SIG-M5 (cell line): ENCODE measurements around the gene YIPF6.
"Not testable (repeated sequence)": the region's sequence is repeated elsewhere in the genome, so short reads cannot be mapped to it uniquely, and the experiment has no call there.

Experiments used
- DNase-seq: peaks from one replicate; lab custom pipeline; 2025; lab: John Stamatoyannopoulos, UW

Gene YIPF6, protein sequence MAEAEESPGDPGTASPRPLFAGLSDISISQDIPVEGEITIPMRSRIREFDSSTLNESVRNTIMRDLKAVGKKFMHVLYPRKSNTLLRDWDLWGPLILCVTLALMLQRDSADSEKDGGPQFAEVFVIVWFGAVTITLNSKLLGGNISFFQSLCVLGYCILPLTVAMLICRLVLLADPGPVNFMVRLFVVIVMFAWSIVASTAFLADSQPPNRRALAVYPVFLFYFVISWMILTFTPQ

DNA sequence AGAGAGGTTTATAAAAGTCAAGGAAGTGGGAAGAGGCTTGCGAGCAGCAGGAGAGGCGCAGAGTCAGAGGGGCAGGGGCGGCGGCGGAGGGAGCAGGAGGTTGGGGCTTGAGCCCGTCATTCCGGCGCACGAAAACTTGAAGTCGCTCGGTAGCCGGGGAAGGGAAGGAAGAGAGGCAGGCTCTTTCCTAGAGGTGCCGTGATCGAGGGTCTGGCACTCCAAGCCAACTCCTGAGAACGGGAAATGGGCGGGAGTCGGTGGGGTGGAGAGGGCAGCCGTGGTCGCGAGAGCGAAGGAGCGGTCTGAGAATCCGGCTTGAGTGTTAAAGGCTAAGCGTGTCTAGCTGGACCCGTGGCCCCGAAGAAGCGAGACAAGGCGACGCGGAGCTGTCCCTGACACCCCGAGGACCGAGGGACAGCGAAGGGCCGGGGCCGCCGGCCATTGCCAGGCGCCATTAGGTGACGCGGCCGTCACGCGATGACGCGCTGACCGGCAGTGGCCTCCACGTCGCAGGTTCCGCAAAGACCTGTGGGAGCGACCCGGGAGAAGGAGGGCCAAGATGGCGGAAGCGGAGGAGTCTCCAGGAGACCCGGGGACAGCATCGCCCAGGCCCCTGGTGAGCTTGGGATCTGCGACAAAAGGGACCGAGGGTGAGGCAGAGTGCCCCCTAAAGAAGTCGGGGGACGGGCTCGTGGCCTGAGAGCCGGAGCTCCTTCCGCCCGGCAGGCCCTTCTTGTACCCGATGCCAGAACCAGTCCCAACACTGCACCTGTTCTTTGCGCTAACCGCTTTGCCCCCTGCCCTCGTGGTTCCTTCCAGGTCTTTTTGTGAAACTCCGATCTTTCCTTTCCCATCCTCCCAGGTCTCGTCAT lies at the start of gene YIPF6:
Gene YIPF6 (plus strand): TSS at position 544 of the 872 bp plus-strand sequence. CDS start 16 bp downstream, at position 560.
- DNase-seq = no peak

DNA sequence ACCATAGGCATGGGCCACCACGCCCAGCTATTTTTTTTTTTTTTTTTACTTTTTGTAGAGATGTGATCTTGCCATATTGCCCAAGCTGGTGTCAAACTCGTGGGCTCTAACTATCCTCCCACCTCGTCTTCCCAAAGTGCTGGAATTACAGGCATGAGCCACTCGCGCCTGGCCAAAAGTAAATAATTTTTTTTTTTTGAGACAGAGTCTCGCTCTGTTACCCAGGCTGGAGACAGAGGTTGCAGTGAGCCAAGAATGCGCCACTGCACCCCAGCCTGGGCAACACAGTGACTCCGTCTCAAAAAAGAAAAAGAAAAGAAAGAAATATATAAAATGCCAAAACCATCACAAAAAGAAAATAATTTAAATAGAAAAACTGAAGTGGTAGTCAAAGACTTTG lies 47.1 kb upstream of the YIPF6 start:
- DNase-seq = no peak

DNA sequence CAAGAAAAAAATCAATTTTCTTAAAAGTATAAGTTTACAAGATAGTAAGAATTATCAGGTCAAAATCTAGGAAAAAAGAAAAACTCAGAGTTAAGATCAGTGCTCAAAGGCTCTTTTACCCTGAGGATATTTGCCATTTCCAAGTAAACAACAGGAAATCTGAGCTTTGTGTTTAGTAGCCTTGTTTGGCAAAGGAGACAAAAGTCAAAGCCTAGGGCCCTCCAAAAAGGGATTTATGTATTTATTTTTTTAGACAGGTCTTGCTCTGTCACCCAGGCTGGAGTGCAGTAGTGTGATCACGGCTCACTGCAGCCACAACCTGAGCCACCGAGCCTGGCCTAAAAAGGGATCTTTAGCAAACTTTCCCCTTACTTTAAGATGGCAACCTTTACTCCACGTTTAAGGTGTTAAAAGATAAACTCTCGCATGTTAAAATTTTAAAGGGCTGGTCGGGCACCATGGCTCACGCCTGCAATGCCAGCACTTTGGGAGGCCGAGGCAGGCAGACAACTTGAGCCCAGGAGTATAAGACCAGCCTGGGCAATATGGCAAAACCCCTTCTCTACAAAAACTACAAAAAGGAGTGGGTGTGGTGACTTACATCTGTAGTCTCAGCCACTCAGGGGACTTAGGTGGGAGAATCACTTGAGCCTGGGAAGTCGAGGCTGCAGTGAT lies 44.2 kb upstream of the YIPF6 start:
- no peak for DNase-seq

DNA sequence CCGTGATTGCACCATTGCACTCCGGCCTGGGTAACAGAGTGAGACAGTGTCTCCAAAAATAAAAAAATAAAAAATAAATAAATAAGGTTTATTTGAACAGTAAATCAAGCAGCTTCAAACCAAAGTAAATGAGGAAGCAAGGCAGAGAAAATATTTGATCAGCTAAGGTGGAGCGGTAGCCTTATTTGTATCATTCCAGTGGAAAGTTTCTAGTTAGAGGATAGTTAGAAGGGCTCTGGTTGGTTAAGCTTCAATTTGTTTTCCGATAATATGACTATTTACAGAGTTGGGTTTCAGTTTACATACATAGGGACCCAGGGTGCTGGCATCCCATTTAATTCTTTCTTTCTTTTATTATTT lies 43.7 kb upstream of the YIPF6 start:
- DNase-seq = no peak

DNA sequence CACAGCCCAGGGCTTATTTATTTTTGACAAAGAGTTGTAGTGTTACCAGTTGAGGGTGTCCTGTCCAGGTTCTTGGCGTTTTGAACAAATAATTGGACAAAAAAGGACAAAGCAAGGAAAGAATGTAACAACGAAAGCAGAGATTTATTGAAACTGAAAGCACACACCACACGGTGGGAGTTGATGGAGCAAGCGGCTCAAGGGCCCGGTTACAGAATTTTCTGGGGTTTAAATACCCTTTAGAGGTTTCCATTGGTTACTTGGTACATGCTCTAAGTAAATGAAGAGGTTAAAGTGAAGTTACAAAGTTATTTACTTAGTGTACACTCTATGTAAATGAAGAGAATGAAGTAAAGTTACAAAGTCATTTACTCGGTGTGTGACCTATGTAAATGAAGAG lies 37.8 kb upstream of the YIPF6 start:
- no peak for DNase-seq

DNA sequence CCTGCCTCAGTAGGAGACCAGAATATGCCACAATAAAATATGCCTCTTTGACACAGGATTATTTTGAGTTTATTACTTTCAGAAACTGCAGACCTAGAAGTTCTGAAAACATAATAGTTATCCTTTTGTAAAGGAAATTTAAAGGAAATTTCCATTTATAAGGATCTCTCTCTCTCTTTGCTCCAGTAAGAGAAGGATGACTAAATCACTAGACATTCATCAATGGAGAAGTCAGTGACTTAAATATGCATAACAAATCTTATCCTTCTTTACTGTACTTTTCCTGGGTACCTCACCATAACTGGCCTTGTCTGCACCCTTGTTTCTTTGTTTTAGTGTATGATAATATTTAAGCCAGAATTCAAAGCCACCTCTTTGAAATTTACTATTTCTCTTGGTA lies 37.3 kb upstream of the YIPF6 start:
- no peak for DNase-seq

DNA sequence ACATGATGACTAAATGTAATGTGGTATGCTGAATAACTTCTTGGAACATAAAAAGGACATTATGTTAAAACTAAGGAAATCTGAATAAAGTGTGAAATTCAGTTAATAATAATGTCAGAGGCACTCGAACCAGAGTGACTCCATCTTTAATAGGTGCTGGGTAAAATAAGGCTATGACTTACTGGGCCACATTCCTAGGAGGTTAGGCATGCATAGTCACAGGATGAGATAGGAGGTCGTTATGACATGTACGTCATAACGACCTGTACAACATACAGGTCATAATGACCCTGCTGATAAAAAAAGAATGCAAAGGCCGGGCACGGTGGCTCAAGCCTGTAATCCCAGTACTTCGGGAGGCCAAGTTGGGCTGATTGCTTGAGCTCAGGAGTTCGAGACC lies 36.7 kb upstream of the YIPF6 start:
- no peak for DNase-seq

DNA sequence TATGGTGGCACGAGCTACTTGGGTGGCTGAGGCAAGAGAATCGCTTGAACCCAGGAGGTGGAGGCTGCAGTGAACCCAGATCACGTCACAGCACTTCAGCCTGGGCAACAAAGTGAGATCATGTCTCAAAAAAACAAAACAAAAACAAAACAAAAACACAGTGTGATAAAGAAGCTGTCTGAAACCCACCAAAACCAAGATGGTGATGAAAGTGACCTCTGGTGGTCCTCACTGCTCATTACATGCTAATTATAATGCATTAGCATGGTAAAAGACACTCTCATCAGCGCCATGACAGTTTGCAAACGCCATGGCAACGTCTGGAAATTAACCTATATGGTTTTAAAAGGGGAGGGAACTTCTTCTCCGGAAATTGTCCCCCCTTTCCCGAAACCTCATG lies 36.2 kb upstream of the YIPF6 start:
- DNase-seq = no peak

DNA sequence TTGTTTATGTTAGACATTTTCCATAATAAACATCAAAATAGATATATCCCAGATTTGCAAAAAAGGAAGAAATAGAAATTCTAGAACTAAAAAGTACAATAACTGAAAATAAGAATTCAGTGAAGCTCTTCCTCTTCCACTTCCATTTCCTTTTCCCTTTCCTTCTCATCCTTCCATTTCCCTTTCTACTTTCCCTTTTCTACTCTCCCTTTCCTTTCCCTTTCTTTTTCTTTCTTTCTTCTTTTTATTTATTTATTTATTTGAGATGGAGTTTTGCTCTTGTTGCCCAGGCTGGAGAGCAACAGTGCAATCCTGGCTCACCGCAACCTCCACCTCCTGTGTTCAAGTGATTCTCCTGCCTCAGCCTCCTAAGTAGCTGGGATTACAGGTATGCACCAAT lies 35.0 kb upstream of the YIPF6 start:
- DNase-seq = no peak

DNA sequence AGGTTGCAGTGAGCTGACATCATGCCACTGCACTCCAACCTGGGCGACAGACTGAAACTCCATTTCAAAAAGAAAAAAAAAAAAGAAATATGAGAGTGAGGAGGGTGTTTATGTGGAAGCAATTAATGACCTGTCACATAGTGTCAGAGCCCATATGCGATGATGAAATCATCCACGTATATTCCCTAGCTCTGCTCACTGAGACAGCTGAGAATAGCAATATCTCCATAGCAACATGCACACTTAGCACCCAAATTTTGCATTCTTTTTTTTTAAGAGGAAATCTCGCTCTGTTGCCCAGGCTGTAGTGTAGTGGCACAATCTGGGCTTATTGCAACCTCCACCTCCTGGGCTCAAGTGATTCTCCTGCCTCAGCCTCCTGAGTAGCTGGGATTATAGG lies 34.1 kb upstream of the YIPF6 start:
- DNase-seq = no peak

DNA sequence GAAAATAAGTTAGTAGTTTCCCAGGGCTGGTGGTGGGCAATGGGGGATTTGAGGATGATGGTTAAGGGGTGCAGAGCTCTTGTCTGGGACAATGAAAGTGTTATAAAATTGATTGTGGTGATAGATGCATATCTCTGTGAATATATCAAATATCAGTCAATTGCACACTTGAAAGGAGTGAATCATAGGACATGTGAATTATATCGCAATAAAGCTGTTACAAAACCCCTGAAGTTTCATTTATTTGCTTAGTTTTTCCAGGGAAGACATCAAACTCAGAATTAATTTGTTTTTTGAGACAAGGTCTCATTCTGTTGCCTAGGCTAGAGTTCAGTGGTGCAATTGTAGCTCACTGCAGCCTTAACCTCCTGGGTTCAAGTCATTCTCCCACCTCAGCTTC lies 17.9 kb upstream of the YIPF6 start:
- DNase-seq = no peak

DNA sequence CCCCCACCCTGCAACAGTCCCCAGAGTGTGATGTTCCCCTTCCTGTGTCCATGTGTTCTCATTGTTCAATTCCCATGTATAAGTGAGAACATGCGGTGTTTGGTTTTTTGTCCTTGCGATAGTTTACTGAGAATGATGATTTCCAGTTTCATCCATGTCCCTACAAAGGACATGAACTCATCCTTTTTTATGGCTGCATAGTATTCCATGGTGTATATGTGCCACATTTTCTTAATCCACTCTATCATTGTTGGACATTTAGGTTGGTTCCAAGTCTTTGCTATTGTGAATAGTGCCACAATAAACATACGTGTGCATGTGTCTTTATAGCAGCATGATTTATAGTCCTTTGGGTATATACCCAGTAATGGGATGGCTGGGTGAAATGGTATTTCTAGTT lies 12.7 kb upstream of the YIPF6 start:
- not testable (repeated sequence) for DNase-seq

DNA sequence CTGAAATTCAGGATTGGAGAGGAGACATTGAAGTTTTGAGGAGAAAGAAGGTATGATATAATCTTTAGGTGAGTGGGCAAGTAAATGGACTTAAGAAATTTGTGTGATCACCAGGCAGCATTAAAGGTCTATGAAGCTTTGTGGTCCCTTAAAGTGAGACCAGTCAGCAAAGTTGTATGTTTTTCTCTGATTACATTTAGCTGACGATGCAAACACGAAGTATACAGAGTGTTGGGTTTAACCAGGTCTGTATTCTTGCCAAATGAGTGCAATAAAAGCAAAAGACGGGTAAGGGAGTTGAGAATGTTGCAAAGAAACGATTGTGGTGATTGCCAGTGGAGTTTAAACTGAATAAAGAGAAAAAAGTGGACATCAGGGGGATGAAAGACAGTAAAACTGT lies 11.6 kb upstream of the YIPF6 start:
- no peak for DNase-seq

DNA sequence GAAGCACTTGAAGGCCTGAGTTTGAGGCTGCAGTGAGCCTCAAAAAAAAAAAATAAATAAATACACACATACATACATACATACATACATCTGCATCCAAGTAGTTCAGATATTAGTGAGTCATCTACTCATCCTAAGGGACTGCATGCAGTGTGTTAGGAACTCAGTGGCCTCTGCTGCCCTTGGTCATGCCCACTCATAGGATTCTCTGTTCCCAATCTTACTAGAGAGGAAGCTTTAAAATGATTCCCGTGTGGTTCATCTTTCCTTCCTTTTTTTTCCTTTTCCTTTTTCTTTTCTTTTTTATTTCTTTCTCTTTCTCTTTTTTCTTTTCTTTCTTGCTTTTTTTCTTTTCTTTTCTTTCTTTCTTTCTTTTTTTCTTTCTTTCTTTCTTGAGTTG lies 10.9 kb upstream of the YIPF6 start:
- no peak for DNase-seq

DNA sequence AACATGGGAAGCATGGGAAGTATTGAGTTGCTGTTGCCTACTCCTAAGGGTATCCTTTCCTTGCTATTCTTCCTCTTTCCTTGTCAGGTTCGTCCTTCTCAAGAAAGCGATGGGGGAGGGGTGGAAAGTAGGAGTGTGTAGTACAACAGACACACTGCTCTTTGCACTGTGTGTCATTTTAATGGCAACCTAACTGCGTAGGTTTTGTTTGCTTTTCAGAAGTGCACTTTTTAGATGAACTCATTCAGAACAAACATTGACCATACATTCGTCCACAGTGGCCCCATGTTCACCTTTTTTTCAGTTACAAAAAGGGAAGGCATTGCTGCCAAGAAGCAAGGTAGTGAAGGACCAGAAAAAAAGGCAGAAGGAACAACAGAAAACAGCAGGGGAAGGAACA lies 10.2 kb upstream of the YIPF6 start:
- no peak for DNase-seq

DNA sequence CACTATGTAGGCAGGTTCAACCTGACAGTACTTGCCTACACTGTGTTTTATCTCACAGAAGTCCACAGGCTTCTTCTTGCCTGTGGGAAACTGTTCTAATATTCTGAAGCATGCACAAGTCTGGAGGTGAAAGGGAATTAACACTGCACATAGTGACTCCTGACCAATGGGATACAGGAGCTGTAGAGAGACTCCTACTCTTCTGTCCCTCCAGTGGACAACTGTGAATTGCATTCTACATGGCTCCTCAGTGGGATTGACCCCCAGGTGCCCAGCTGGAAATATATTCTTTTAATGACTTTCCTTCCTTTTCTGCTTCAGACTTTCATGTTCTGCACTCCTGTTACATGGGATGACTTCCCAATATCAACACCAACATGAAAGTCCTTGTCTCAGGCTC lies 8.2 kb upstream of the YIPF6 start:
- DNase-seq = no peak

DNA sequence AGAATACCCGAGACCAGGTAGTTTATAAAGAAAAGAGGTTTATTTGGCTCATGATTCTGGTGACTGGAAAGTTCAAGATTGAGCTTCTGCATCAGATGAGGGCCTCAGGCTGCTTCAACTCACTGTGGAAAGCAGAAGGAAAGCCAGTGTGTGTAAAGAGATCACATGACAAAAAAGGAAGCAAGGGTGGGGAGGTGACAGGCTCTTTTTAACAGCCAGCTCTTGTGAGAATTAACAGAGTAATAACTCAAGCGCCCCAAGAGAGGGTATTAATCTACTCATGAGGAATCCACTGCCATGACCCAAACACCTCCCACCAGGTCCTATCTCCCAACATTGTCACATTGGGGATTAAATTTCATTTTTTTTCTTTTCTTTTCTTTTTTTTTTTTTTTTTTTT lies 6.3 kb upstream of the YIPF6 start:
- DNase-seq = no peak

DNA sequence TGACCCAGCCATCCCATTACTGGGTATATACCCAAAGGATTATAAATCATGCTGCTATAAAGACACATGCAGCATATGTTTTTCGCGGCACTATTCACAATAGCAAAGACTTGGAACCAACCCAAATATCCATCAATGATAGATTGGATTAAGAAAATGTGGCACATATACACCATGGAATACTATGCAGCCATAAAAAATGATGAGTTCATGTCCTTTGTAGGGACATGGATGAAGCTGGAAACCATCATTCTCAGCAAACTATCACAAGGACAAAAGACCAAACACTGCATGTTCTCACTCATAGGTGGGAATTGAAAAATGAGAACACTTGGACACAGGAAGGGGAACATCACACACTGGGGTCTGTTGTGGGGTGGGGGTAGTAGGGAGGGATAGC lies 5.1 kb upstream of the YIPF6 start:
- DNase-seq = not testable (repeated sequence)

DNA sequence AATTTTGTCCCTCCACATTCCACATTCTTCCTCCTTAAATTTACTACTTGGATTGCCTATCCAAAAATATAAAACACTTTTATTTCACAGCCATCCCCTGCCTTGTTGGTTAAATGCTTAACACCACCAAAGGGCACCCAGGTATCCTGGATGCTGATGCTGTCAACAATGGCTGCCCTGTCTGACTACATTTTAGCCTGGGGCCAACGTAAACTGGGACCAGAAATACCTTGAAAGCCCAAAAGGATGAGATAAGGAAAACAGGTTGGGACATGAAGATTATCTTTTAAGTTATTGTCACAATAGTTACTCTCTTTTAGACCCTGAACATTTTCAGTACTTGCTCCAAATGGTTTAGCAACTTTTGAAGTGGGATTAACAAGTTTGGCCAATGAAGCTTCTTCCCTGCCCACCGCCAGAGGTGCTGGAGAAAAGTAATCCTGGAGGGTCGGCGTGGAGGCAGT lies 775 bp upstream of the YIPF6 start:
- DNase-seq = no peak

DNA sequence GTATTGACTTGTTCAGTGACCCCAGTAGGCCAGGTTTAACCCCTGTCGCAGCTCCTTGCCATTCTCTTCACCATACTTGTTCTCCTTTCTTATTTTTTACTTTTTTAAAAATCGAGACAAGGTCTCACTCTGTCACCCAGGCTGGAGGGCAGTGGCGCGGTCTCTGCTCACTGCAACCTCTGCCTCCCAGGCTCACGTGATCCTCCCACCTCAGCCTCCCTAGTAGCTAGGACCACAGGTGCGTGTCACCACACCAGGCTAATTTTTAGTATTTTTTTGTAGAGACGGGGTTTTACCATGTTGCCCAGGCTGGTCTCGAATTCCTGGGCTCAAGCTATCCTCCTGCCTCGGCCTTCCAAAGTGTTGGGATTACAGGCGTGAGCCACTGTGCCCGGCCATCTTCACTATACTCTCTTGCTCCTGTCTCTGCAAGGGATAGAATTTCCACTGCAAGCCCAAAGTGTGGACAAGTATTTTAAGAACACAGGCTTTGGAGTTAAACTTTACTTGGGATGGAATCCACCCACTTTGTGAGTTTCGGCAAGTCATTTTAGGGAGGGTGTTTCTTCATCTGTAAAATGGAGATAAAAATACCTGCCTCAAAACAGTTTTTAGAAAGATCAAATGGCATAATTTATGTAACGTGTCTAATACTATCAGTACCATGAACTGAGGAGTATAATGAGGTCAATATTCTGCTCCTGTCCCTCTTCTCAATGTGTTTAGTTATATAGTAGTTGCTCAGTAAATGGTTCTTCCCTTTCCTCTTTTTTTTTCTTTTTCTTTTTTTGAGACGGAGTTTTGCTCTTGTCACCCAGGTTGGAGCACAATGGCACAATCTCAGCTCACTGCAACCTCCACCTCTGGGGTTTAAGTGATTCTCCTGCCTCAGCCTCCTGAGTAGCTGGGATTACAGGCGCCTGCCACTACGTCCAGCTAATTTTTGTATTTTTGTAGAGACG lies 973 bp downstream of the YIPF6 start:
- DNase-seq = no peak

DNA sequence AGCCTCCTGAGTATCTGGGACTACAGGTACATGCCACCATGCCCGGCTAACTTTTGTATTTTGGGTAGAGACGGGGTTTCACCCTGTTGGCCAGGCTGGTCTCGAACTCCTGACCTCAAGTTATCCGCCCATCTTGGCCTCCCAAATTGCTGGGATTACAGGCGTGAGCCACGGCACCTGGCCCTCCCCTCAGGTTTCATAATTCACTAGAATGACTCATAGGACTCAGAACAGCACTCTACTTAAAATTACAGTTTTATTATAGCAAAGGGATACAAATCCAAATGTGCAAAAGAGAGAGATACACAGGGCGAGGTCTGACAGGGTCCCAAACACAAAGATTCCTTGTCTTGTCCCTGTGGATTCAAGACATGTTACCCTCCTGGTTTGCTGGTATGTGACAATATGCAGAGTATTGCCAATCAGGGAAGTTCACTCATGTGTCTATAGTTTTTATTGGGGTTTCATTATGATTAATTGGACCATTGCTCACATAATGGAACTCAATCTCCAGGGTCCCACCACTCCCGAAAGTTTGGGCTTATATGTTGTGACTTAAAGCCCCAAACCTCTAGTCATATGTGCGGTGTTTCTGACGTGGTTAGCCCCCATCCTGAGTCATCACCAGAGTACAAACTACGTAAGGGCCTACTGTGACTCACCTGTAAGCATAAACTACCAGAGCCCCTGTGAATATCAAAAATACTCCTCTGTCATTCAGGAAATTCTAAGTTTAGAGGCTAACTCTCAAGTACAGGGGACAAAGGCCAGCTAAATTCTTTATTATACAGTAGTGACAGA lies 5.2 kb downstream of the YIPF6 start:
- no peak for DNase-seq
